ENCODE results near the gene NGLY1.

- TF ChIP-seq CTCF (IDR thresholded peaks at IDR 0.05): no peak
- no peak for TF ChIP-seq POLR2A (IDR thresholded peaks at IDR 0.05)
Observed at GRCh38 chr3:25677121-25677520, 106.1 kb downstream of the NGLY1 start.
